Hepatic stellate cell (primary cell): ENCODE measurements around the gene RNF43.

Source experiments
- DNase-seq: peaks from one replicate; pipeline ENCODE4 v3.0.0; 2011; ENCODE audit warnings: low spot score

RNF43 gene

DNA sequence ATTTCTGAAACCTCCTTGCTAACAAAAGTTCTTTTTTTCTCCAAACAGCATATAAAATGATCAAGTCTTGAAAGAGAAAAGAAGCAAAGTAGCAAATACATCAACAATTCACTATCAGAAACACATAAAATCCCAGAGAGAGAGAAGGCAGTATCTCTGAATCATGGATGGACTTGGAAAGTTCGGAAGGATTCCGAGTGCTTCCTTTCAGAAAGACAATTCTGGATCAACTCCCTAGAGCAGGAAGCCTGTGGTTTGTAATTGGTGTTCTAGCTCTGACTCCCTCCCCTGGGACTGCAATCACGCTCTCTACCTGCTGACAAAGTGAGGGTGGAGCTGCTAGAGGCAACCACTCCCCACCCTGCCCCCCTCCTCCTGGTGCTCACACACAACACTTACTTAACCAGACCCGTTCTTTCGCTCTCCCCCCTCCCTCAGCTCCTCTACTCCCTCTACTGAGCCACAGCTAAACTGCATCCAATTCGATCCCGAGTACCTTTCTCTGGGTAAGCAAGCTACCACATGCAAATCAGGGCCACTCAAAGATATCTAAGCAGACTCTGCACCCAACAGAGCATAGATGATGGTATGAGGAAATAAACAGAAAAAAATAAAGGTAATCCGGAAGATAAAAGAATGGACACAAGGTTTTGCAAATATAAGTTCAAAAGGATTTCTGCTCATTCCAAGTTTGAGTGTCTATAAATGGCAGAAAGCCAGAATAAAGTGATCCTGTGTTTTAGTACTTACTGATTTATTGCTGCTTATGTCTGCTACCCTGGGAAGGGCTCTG, at the start of gene RNF43:
TSS of gene RNF43 (minus strand) at position 235 of the 793 bp plus-strand sequence. CDS start 1,957 bp downstream, outside the sequence.
- DNase-seq = peak; percentile 74

DNA sequence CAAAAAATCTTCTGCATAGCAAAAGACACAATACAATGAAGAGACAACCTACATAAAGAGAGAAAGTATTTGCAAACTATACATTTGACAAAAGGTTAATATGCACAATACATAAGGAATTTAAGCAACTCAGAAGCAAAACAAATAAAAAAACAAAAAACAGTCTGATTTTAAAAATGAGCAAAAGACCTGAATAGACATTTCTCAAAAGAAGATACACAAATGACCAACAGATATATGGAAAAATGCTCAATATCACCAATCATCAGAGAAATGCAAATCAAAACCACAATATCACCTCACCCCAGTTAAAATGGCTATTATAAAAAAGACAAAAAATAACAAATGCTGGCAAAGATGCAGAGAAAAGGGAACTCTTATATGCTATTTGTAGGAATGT, 38.2 kb upstream of the RNF43 start:
- no peak for DNase-seq

DNA sequence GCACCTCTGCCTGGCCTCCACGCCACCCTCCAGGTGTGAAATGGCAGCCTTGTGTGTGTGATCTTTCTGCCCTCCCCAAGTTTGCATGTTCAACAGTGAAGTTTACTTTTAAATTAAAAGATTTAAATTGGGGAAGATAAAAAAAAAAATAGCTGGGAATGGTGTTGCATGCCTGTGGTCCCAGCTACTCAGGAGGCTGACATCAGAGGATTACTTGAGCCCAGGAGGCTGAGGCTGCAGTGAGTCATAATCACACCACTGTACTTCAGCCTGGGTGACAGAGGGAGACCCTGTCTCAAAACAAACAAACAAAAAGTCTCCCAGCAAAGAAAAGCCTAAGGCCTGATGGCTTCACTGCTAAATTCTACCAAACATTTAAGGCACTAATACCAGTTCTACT, 35.4 kb upstream of the RNF43 start:
- no peak for DNase-seq

DNA sequence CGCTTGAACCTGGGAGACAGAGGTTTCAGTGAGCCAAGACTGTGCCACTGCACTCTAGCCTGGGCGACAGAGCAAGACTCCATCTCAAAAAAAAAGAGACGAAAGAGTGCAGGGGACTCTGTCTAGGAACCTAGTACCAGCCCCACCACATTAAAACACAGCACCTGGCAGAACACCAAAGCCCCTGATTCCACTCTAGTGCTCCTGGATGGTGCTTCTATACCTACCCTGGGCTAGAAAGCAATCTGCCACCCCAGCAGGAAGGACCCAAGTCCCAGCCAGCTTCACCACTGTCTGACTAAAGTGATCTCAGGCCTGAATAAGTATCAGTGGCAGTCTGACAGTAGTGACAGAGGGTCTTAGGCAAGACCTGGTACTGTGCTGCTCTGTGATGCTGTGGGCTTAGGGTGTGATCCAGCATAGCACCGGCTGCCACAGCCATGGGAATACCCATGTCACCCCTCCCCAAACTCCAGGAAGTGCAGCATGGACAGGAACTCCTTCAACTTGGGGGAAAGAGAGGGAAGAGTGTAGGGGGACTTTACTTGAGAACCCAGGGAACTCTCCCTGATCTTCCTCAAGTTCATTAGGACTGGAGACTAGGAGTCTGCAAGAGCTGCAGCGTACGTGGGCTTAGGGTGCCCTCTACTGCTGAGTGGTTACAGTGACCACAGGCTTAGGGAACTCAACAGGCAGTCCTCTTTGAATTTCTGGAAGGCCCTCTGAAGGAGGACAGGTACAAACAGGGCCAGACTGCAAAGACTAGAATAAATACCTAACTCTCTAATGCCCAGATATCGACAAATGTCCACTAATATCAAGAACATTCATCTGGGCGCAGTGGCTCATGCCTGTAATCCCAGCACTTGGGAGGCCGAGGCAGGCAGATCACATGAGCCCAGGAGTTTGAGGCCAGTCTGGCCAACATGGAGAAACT, 30.0 kb upstream of the RNF43 start:
- DNase-seq = peak; percentile 54

DNA sequence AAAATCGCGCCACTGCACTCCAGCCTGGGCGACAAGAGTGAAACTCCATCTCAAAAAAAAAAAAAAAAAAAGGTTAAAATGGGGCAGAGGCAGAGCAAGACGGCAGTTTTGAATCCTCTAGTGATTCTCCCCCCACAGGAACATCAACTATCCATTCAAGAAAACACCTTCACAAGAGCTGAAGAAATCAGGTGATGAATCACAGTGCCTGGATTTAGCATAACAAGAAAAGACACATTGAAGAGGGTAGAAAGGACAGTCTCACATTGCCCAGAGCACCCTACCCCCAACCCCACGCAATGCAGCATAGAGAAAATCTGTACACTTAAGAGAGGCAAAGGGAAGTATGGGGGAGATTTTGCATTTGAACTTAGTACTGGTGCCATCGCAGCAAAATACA, 28.8 kb upstream of the RNF43 start:
- DNase-seq = no peak

DNA sequence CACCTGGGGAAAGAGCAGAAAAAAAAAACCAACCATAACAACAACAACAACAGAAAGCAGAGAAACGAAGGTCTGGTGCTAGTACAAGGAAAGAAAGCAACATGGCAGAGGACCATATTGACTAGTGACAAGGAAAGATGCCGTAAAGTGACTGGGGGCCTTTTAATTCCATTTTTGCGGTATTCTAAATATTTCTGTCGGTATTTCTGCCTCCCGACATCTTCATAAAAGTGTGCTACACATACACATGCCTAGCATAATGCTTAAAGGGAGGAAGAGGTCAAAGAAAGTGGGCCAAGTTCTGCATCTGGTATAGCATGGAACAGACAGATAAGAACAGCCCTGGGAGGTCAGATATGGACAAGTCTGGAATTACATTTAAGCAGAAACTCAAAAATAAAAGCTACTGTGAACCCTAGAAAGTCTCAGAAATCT, 19.5 kb upstream of the RNF43 start:
- DNase-seq = no peak

DNA sequence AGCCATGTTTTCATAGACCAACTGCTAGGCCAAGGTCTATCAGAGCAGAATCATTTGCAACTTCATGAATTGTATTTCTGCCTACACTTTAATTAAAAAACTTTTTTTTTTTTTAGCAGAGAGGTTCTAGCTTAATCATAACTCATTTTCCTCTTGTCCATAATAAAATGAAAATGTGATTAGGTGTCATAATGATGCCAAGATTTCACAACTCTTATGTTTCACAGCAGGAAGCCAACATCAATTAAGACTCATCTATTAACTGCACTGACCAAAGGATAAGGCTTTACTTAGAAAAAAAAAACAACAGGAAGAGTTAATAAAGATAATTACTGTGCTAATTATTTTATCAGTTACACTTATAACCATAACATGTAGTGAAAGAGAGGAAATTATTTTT, 18.9 kb upstream of the RNF43 start:
- no peak for DNase-seq

DNA sequence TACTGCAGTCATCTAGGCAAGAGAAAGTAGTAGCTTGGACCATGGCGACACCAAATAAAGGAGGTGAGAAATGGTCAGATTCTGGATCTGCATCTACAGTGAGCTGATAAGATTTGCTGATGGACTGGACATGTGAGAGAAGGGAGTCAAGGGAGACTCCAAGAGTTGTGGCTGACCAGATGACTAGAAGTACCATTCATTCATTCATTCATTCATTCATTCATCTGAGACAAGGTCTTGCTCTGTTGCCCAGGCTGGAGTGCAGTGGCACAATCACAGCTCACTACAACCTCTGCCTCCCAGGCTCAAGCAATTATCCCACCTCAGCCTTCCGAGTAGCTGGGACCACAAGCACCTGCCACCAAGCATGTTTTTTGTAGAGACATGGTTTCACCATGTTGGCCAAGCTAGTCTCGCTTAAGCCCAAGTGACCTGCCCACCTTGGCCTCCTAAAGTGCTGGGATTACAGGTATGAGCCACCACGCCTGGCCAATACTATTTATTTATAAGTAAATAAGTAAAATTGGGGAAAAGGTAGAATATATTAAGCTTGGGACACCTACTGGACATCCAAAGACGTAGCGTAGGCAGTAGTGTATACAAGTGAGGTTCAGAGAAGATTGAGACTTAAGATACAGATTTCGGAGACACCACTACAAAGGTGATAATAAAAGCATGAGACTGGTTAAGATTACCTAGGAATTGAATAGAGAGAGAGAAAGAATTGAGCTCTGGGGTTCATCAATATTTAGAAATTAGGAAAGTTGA, 15.7 kb upstream of the RNF43 start:
- no peak for DNase-seq

DNA sequence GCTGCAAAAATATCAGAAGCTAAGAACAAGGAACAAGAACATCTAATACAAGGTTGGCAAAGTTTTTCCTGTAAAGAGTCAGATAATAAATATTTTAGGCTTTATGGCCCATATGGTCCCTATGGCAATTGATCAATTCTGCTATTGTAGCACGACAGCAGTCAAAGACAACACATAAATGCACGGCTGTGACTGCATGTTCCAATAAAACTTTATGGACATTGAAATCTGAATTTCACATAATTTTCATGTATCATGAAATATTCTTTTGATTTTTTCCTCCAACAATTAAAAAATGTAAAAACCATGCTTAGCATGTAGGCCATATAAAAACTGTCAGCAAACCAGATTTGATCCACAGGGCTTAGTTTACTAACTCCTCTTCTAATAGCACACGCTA, 10.5 kb upstream of the RNF43 start:
- no peak for DNase-seq

DNA sequence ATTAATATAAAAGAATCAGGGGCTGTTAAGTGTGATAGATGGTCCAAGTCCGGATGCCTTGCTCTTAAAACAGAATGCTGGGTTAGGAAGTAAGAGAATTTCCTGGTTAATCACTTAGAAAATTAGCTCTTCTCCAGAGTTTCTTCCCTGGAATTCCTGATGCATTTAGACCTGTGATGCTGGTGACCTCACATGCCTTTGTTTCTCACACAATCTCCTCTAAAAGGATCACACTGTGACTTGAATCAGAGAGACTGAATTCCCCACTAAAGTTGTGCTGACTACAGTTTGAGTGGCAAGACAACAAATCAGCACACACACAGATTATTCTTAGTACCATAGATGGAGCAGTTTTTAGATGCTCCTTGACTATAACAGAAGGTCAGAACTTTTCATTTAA, 4.4 kb upstream of the RNF43 start:
- DNase-seq = no peak

DNA sequence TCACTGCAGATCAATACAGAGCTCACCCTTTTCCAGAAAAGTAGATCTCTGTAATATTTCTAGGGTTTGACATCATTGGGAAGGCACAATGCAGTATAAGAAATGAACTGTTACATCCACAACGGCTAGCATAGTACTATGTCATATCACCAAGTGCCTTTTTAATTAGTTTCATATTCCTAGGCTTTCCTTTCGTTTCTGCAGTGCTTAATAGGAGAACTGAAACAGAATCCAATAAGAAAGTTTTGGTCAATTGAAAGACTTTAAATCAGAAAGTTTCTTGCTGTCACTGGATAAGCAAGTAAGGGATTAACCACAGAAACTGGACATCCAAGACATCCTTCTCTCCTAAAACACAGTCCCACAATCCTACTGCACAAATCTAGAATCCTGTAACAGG, 3.5 kb upstream of the RNF43 start:
- no peak for DNase-seq

DNA sequence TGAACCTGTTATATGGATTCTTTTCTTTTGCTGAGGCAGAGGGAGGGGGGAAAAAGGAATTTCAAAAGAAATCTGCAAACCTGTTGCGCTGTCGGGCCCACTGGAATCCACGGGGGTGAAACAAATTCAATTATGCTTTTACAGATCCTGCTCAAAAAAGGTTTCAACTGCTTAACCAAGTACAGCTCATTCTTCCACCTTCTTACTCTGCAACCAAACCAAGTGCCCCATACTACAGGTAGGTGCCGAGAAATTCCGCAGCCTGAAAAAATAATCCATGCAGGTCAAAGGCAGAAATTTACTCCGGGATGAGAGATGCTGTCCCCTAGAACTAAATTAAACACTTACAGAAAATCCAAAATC, 416 bp downstream of the RNF43 start:
- no peak for DNase-seq

DNA sequence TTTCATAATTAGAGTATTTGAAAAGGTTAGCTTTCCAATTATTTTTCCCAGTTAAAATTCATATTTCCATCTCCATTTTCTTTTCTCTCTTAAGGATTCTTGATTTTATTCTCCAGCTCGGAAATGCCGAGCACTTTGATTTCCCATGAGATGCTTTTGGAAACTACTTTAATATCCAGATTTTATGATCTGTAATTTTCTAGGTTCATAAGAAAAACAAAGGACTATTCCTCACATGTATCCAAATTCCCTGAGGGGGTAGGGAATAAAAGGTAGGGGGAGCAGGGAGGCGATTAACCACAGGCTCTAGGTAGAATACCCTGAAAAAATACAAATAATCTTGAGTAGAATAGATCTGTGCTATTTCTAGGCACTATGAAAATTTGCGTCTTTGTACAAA, 938 bp downstream of the RNF43 start:
- no peak for DNase-seq

DNA sequence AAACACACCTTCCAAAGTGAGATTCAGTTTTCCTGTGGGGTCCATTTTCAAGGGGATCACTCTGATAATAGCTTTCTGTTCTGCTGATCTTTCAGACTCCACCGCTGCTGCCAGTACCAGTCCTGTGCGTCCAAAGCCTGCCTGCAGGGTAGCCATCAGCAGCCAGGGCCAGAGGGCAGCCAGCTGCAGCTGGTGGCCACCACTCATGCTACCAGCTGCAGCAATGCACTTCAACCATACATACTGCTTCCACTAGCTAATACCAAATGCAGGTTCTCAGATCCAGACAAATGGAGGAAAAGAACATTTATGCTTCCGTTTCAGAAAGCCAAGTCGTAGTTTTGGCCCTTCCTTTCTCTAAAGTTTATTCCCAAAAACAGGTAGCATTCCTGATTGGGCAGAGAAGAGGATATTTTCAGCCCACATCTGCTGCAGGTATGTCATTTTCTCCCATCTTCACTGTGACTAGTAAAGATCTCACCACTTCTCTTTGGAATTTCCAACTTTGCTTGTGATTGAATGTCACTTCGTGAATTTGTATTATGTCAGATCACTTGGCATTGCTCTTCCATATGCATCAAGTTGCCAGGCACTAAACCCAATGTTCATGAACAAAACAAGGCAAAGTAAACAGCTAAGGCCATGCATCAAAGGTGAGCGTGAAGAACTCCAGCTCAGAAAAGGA, 1.8 kb downstream of the RNF43 start:
- no peak for DNase-seq

DNA sequence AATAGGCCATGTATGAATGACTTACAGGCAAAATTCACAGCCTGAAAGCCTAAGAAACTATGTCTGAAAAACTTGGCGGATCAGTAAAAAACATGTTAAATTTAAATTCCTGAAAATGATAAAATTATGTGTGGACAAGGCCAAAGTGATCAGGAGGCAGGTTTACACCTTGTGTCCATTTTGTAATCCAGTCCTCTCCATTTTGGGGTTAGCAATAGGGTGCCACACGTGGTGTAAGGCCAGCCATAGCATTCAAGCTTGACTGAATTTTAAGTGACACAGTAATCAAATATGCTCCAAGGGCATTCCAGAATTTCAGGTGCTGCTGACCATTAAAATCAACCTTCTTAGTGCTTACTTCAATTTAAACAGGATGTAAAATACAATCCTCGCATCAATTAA, 2.7 kb downstream of the RNF43 start:
- no peak for DNase-seq

DNA sequence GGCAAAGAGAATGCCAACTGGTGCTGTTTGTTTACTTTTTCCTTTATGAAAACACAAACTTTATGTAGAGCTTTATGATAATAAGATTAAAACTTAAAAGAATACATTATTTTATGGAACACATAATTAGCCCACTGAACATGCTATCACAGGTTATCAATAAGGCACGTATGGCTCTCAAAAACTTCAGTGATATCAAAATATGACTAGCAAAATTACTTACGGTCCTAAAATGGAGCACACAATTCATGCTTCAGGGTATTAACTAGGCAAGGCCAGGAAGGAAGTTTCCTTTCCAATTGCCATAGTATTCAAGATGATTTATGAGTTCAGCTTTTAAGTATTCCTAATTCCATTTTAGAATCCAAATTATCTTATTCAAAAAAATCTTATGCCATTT, 3.6 kb downstream of the RNF43 start:
- no peak for DNase-seq

DNA sequence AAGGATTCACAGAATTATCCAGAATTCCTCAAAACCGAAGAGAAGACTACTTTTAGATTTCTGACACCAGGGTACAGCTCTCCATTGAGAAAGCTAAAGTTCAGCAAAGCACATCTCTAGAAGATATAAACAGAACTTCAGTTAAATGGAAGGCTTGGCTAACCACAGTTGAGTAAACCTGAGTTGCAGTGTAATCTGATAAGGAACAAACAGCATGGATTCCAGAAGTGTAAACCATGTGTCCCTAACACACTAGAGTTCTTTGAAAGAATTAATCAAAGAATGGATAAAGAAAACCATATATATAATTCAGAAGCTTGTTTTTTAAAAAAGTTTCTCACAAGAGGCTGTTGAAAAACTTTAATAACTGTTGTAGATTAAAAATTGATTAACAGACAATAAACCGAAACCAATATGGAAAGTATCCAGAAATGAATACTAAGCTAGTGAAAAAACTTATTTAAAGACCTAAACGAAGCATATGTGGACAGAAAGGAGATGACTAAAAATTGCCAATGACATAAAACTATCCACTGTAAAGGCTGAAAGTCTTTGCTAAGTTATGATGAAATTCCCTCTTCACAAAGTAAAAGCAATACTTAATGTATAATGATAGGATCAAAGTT, 4.3 kb downstream of the RNF43 start:
- DNase-seq = no peak

DNA sequence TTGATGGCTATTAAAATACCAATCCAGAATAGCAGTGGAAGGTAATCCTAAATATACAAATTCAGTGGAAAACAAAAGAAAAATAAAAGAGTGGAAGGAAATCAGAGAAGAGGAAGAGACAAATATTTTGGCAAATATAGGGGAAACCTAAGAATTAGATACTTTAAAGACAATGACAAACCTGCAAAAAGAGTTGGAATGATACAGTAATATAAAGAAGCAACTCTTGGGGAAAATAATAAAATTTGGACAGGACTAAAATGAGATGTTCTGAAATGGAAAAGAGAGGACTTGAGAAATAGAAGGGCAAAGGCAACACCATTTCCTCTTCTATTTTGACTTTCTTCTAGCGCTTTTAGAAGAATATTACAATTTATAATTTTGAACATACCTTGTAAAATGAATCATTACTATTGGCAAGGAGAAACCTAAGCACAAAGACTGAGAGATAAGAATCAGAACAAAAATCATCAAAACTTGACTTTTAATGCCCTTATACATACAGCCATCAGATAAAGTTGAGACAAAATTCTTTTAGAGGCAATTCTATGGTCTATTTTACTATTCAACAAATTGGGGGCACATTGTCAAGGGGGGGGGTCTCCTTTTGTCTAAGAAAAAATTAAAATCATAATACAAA, 5.2 kb downstream of the RNF43 start:
- DNase-seq = no peak

DNA sequence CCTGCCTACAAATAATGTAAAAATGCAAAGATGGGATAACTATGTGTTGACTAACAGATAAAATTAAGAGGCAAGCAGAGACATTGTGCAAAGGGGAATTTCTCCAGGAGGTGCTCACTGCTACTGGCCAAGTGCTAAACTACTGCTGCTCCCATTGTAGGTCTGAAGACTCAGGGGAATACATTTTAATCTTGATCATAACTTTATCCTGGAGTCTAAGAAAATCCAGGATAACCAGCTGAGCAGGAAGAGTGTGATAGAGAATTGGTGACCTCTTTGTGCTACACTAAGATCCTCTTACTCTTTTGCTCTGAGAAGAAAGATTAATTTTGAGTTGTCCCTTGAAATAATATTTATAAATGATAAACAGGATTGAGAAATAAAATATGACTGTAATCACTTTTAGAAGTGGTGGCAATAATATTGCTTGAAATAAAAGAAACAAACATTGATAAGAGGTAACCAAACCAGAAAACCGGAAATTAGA, 5.9 kb downstream of the RNF43 start:
- no peak for DNase-seq

DNA sequence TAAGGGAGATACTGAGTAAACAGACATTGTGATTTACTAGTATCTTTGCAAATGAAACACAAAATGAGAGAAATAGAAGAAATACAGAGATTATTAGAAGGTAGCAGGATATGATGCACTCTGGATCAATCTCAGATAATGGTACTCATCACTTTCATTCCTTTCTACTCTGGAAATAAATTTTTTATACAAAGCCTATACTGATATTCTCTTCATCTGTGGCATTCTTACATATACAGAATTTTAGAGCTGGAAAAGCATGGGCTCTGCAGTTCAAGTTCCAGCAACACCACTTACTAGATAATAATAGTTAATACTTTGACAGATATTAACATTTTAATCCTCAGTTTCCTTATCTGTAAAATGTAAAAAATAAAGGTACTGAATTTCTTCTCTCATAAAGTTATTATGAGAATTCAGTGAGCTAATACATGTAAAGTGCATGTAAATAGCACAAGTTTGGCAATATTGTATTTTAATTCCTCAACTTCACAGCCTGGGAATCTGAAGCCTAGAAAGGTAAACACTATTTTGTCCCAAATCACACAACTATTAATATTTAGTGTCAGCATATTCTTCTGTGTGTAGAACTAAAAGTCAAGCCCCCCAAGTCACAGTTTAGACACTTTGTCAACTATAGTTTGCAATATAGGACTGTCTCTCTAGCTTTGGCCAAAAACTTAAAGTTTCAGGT, 6.5 kb downstream of the RNF43 start:
- DNase-seq = no peak
